BJ (cell line): ENCODE data around the gene CTDNEP1. TPM values are rescaled to one million over a fixed set of nuclear protein-coding genes. Genes with fewer than 3 reads are reported as not detected.

Experiments
- CTCF ChIA-PET: fragments of 350-600 bp; formaldehyde crosslinking; extraction: SDS; loops from one replicate; lab custom pipeline; 2021; ENCODE audit warnings: antibody characterized with exemption, inconsistent platforms; lab: Yijun Ruan, JAX
- POLR2A ChIA-PET: fragments of 300-600 bp; sonication (Branson Sonifier 250); formaldehyde crosslinking; extraction: SDS; loops from one replicate; lab custom pipeline; 2021; ENCODE audit warnings: antibody characterized with exemption; lab: Charles Lee
- DNase-seq: peaks from one replicate; pipeline ENCODE4 v3.0.0-alpha.2; 2011; ENCODE audit warnings: low read depth
- H3K27me3 ChIP-seq: 2 replicates; pipeline ENCODE4 v1.6.0; 2011; ENCODE audit warnings: low read length; ENCODE audit not compliant: control insufficient read depth, insufficient read depth
- H3K36me3 ChIP-seq: 2 replicates; pipeline ENCODE4 v1.5.1; 2011; ENCODE audit warnings: low read length; ENCODE audit not compliant: control insufficient read depth, insufficient read depth
- H3K4me3 ChIP-seq: 2 replicates; pipeline ENCODE4 v1.5.1; 2011; ENCODE audit warnings: low read depth, mild to moderate bottlenecking, control low read depth, low read length
- CTCF ChIP-seq: IDR thresholded peaks from 2 replicates; pipeline ENCODE4 v1.5.1; 2011; ENCODE audit warnings: low read depth, mild to moderate bottlenecking, control low read depth, inconsistent platforms, low read length, moderate library complexity; ENCODE audit not compliant: insufficient read depth
- polyA plus RNA-seq: library from polyadenylated mRNA; depleted of rRNA; stranded (reverse); fragments of >200 nt; gene quantifications from 2 replicates; pipeline ENCODE4 v1.2.3, GENCODE V29; 2011

Gene CTDNEP1
- polyA plus RNA-seq, 1 experiment: 129 TPM

GRCh38 chr17:7221278-7222092 lies 30.0 kb downstream of the CTDNEP1 start:
- POLR2A ChIA-PET: interaction anchor here (0.6 to 0.7 kb wide), 2 partner anchors 11 to 17 kb away, joined by 3 to 4 read pairs; no protein-coding TSS in a partner anchor
- CTCF ChIA-PET: interaction anchor here (1.0 to 3.6 kb wide), 11 partner anchors 8 to 176 kb away, joined by 3 to 50 read pairs (median 4); partner anchors contain the start of gene NEURL4
- peaks cover 31% of the 10 kb centered on the region for H3K36me3 ChIP-seq
- H3K4me3 ChIP-seq: no peak overlapping the region
- H3K27me3 ChIP-seq: no peaks in the 10 kb centered on the region
- no peak for TF ChIP-seq CTCF
- DNase-seq: no peak

- Histone ChIP-seq H3K36me3 (peaks cover 28% of the 10 kb centered on the region), H3K27me3 (no peaks in the 10 kb centered on the region), H3K4me3 (peak overlapping the region; percentile 84)
- TF ChIP-seq CTCF: peak; percentile 58
- DNase-seq: no peak
- ChIA-PET POLR2A (interaction anchor here (0.6 to 1.3 kb wide), 2 partner anchors 17 to 20 kb away, joined by 4 to 22 read pairs; no protein-coding TSS in a partner anchor), CTCF (interaction anchor here (0.8 to 3.6 kb wide), 13 partner anchors 9 to 175 kb away, joined by 3 to 50 read pairs (median 4); partner anchors contain the start of gene NEURL4)
Observed at GRCh38 chr17:7220593-7221277, 30.8 kb downstream of the CTDNEP1 start.

- Histone ChIP-seq H3K27me3 (no peaks in the 10 kb centered on the region), H3K4me3 (peak within 1 kb of the TSS; percentile 84), H3K36me3 (peaks cover 27% of the 10 kb centered on the region)
- peak; percentile 37 for DNase-seq
- no peak for TF ChIP-seq CTCF
- ChIA-PET POLR2A (interaction anchor here (0.6 to 1.3 kb wide), 2 partner anchors 18 to 31 kb away, joined by 3 to 4 read pairs; no protein-coding TSS in a partner anchor), CTCF (interaction anchor here (0.6 to 3.6 kb wide), 16 partner anchors 10 to 770 kb away, joined by 3 to 50 read pairs (median 4); partner anchors contain the start of gene NEURL4)
Observed at GRCh38 chr17:7219812-7220592, 31.5 kb downstream of the CTDNEP1 start, which contains the start of the genes ACADVL and DLG4. Gene ACADVL, plus strand, starts transcription at chr17:7219938. Its CDS starts 47 bp downstream, at chr17:7219985. Gene DLG4, minus strand, starts transcription at chr17:7219836.

- peak overlapping the region; percentile 84 for H3K4me3 ChIP-seq
- ChIA-PET POLR2A (interaction anchor here (0.6 to 1.3 kb wide), 3 partner anchors 18 to 32 kb away, joined by 3 to 4 read pairs (median 3); partner anchors contain the start of gene PHF23), CTCF (interaction anchor here (0.6 to 3.6 kb wide), 7 partner anchors 14 to 770 kb away, joined by 3 to 50 read pairs (median 3); no protein-coding TSS in a partner anchor)
- H3K36me3 ChIP-seq: peaks cover 22% of the 10 kb centered on the region
- H3K27me3 ChIP-seq: no peaks in the 10 kb centered on the region
- no peak for DNase-seq
- TF ChIP-seq CTCF: no peak
Observed at GRCh38 chr17:7219229-7219811, 32.2 kb downstream of the CTDNEP1 start.
